Fibroblast of lung (primary cell): ENCODE data around the gene USF3.

Experiments used
- EZH2 ChIP-seq: IDR thresholded peaks from 2 replicates; pipeline ENCODE4 v1.5.1; 2012; ENCODE audit warnings: low read length, control low read depth, mild to moderate bottlenecking; ENCODE audit errors: missing control alignments
- TF ChIP-seq, protein P1 (sequence below), 2 donors: IDR thresholded peaks in 1 of 2; conservative IDR thresholded peaks in 1 of 2; 1 replicate in 1 of 2; 2 replicates in 1 of 2; pipeline ENCODE4 v1.5.1; 2011 to 2012; ENCODE audit warnings: low read length in 2 of 2, control low read depth in 1 of 2, inconsistent platforms in 1 of 2, low read depth in 1 of 2, mild to moderate bottlenecking in 1 of 2

DNA sequence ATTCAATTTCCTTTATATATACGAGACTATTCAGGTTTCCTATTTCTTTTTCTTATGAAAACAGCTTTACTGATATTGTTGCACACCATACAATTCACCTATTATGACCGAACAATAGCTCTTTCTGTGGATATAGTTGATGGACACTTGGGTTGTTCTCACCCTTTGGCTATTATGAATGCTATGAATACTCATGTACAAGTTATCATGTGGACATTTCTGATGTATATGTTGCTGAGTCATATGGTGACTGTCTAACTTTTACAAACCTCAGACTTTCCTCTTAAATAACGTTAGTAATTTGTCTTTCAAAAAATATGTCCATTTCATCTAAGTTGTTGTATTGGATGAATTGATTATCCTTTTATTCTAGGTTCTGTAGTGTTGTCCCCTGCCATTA, 15.7 kb upstream of the USF3 start:
- TF ChIP-seq, protein P1, sequence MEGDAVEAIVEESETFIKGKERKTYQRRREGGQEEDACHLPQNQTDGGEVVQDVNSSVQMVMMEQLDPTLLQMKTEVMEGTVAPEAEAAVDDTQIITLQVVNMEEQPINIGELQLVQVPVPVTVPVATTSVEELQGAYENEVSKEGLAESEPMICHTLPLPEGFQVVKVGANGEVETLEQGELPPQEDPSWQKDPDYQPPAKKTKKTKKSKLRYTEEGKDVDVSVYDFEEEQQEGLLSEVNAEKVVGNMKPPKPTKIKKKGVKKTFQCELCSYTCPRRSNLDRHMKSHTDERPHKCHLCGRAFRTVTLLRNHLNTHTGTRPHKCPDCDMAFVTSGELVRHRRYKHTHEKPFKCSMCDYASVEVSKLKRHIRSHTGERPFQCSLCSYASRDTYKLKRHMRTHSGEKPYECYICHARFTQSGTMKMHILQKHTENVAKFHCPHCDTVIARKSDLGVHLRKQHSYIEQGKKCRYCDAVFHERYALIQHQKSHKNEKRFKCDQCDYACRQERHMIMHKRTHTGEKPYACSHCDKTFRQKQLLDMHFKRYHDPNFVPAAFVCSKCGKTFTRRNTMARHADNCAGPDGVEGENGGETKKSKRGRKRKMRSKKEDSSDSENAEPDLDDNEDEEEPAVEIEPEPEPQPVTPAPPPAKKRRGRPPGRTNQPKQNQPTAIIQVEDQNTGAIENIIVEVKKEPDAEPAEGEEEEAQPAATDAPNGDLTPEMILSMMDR (conservative IDR thresholded peaks at IDR 0.05 in 1 of 2, IDR thresholded peaks at IDR 0.05 in 1 of 2; ENCODE audit: low read depth in 1 of 2, low read length in 2 of 2): no peak
- no peak for TF ChIP-seq EZH2
